K562 treated with DMSO at 1 percent for 48 hours (cell line): ENCODE measurements around the gene TP63. TPM values are rescaled to one million over a fixed set of nuclear protein-coding genes. Genes with fewer than 3 reads are reported as not detected.

ENCODE experiments used
- total RNA-seq: library from RNA; unstranded; fragments of 300-600 nt; gene quantifications from 2 replicates; pipeline ENCODE4 v1.2.3, GENCODE V29; 2022; ENCODE audit warnings: low replicate concordance; ENCODE audit errors: extremely low read depth

Gene TP63
- not detected in 2 replicates for total RNA-seq

GRCh38 chr3:189631373-189631408 lies at the start of gene TP63:
TP63 (plus strand) TSS chr3:189631389; CDS start chr3:189631516, 127 bp downstream.

